ENCODE measurements around the gene EXOC6. TPM values are rescaled to one million over a fixed set of nuclear protein-coding genes. Genes with fewer than 3 reads are reported as not detected.

Gene EXOC6
- total RNA-seq, 2 donors from 2014 or later, result 13.2 to 70.8 TPM

DNA sequence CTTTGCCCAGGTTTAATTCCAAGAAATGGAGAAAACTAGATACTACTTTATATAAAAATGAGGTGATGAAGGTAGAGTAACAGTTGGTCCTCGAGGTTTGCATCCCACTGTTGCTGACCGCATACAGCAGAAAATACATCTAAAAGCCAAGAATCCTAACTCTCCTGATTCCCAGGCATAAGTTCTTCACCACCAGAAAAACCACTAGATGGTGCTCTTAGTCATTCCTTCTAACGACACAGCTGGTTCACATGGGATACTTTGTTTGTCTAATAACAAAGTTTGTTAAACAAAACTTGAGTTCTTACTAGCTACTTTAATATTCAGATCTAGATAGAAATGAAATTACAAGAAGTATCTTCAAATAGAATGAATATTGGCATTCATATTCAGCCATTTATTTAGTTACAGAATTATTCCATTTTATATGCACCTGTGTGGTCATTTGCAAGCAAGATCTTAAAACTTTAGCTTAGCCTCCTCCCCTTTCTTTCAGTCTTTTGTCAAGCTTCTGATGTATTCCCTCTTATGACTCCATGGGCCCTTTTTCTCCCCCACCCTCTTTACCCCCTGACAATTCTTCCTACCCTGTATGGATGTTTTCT is 158.2 kb downstream of the EXOC6 start:
- Histone ChIP-seq H3K36me3 (replicated peaks in 1 of 2; ENCODE audit: insufficient read depth in 1 of 2, low read depth in 2 of 2) (no peaks in the 10 kb centered on the region), H3K4me3 (no peak overlapping the region), H3K27me3 (no peaks in the 10 kb centered on the region), H3K4me1 (no peaks in the 10 kb centered on the region), H3K9me3 (no peaks in the 10 kb centered on the region), H3K27ac (no peak overlapping the region)
- ATAC-seq, result no peak
- no peak for TF ChIP-seq POLR2A (IDR thresholded peaks at IDR 0.05)
- TF ChIP-seq CTCF (IDR thresholded peaks at IDR 0.05), result peak; percentile 17 to 53 (median 41)
- intact Hi-C loops (cut with DNase I), result no loop called here
- WGBS, 2 donors, result 5 to 6% methylated on average over 3 of the region's 3 CpGs
- peak in 1 of 4 donors; percentile 4 for DNase-seq

DNA sequence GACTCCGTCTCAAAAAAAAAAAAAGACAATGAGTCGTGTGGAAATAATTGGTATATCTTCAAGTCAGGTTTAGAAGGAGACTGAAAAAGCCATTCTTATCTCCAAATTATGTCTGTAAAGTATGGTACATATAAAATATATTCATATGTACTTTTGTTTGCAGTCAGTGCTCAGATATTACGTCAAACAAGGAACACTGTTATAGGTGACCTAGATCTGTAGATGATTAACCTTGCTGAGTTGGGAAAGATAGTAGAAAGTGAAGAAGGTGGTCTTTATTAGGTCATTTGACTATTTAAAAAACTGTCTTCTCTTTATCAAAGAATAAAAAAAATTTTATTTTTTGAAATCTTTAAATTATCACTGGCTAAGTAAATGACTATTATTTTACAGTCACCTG is 167.4 kb downstream of the EXOC6 start:
- Histone ChIP-seq H3K36me3 (replicated peaks in 1 of 2; ENCODE audit: insufficient read depth in 1 of 2, low read depth in 2 of 2) (no peaks in the 10 kb centered on the region), H3K4me3 (no peak overlapping the region), H3K9me3 (no peaks in the 10 kb centered on the region), H3K4me1 (no peaks in the 10 kb centered on the region), H3K27me3 (no peaks in the 10 kb centered on the region), H3K27ac (no peak overlapping the region)
- intact Hi-C loops (cut with DNase I), result no loop called here
- no peak for TF ChIP-seq POLR2A (IDR thresholded peaks at IDR 0.05)
- TF ChIP-seq CTCF (IDR thresholded peaks at IDR 0.05), result no peak
- WGBS, 2 donors, result 83 to 90% methylated on average over 3 of the region's 3 CpGs
- DNase-seq (no peak), ATAC-seq (no peak)

DNA sequence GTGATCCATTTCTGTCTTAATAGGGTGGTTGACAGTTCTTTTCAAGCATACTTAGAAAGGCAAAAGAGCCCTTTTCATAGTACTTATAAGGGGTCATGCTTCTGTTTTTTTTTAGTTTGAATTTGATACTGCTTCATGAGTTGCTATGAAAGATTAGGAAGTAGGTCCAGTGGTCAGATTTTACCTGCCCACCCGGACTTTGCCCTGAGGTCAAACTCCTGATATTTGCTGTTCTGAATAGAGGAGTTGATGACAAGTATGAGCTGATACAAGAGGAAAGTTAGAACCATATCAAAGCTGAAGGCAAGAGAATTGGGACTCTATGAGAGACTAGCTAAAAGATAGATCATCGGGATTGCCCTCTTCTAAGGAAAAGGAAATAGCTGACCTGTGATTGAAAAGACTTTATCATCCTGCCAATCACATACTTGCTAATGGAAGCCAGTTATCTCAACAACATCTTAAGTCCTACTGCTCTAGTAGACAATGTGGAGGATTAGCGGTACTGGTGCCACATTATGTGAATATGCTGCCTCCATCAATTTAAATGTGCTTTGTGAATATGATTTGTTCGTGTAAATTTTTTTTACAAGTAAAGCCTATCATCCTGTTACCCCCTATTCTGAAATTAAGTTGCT is 174.8 kb downstream of the EXOC6 start:
- WGBS, 2 donors, result 85% methylated on average over 4 of the region's 4 CpGs
- H3K9me3 ChIP-seq, result no peaks in the 10 kb centered on the region

GRCh38 chr10:93026072-93026471 is 177.8 kb downstream of the EXOC6 start:
- intact Hi-C loops (cut with DNase I), result no loop called here
- TF ChIP-seq POLR2A (IDR thresholded peaks at IDR 0.05) (no peak), CTCF (IDR thresholded peaks at IDR 0.05) (no peak)
- DNase-seq (no peak), ATAC-seq (no peak)
- 64 to 67% methylated on average over 2 of the region's 2 CpGs for WGBS, 2 donors
- Histone ChIP-seq H3K4me1 (no peaks in the 10 kb centered on the region), H3K27me3 (no peaks in the 10 kb centered on the region), H3K4me3 (no peak overlapping the region), H3K36me3 (replicated peaks in 1 of 2; ENCODE audit: insufficient read depth in 1 of 2, low read depth in 2 of 2) (no peaks in the 10 kb centered on the region), H3K27ac (no peak overlapping the region), H3K9me3 (no peaks in the 10 kb centered on the region)

More for the DNA sequence above, 174.8 kb downstream of the EXOC6 start:
- DNase-seq (no peak), ATAC-seq (no peak)
- Histone ChIP-seq H3K36me3 (replicated peaks in 1 of 2; ENCODE audit: insufficient read depth in 1 of 2, low read depth in 2 of 2) (no peaks in the 10 kb centered on the region), H3K27me3 (no peaks in the 10 kb centered on the region), H3K4me1 (no peaks in the 10 kb centered on the region), H3K4me3 (no peak overlapping the region), H3K27ac (no peak overlapping the region)
- intact Hi-C loops (cut with DNase I), result no loop called here
- TF ChIP-seq POLR2A (IDR thresholded peaks at IDR 0.05) (no peak), CTCF (IDR thresholded peaks at IDR 0.05) (no peak)

- no peaks in the 10 kb centered on the region for H3K36me3 ChIP-seq (replicated peaks in 1 of 2; ENCODE audit: insufficient read depth in 1 of 2, low read depth in 2 of 2)
- H3K27ac ChIP-seq, result no peak overlapping the region
- intact Hi-C loops (cut with DNase I), result no loop called here
- ATAC-seq (no peak), DNase-seq (no peak)
- no peaks in the 10 kb centered on the region for H3K9me3 ChIP-seq
- TF ChIP-seq POLR2A (IDR thresholded peaks at IDR 0.05), result no peak
- no peak for TF ChIP-seq CTCF (IDR thresholded peaks at IDR 0.05)
- no peak overlapping the region for H3K4me3 ChIP-seq
- H3K27me3 ChIP-seq, result no peaks in the 10 kb centered on the region
- no peaks in the 10 kb centered on the region for H3K4me1 ChIP-seq
Observed at GRCh38 chr10:93027508-93027907, 179.2 kb downstream of the EXOC6 start.
